Caco-2 (cell line): ENCODE results near the gene DUSP12. TPM values are rescaled to one million over a fixed set of nuclear protein-coding genes. Genes with fewer than 3 reads are reported as not detected.

Source experiments
- BruUV-seq: library from RNA; stranded (reverse); fragments of 400-500 nt; replicated peaks from 2 replicates; lab custom pipeline; 2021; lab: Mats Ljungman, UMichigan
- CTCF ChIA-PET: fragments of 300-600 bp; sonication (Branson Sonifier 250); formaldehyde crosslinking; loops from one replicate; lab custom pipeline; 2022; ENCODE audit warnings: antibody characterized with exemption; lab: Charles Lee
- POLR2A ChIA-PET: fragments of 300-600 bp; sonication (Branson Sonifier 250); formaldehyde crosslinking; loops from one replicate; lab custom pipeline; 2022; ENCODE audit warnings: antibody characterized with exemption; lab: Charles Lee
- DNase-seq, 2 experiments: peaks; one replicate each; pipeline versions ENCODE4 v3.0.0 to v3.0.0-alpha.2; 2020 to 2022
- H3K27me3 ChIP-seq: replicated peaks from 2 replicates; pipeline ENCODE4 v1.6.0; 2011; ENCODE audit warnings: low read length; ENCODE audit not compliant: control insufficient read depth, insufficient read depth
- H3K36me3 ChIP-seq: 2 replicates; pipeline ENCODE4 v1.5.1; 2011; ENCODE audit warnings: low read length; ENCODE audit not compliant: control insufficient read depth, insufficient read depth
- H3K4me1 ChIP-seq: fragments of 250-450 bp; sonication (Bioruptor Pico); 2 replicates; pipeline ENCODE4 v1.5.1; 2020; ENCODE audit warnings: mild to moderate bottlenecking
- H3K4me3 ChIP-seq: 2 replicates; pipeline ENCODE4 v1.5.1; 2011; ENCODE audit warnings: low read depth, mild to moderate bottlenecking, control low read depth, low read length
- H3K9me3 ChIP-seq: fragments of 250-450 bp; sonication (Bioruptor Pico); 2 replicates; pipeline ENCODE4 v1.5.1; 2020; ENCODE audit warnings: mild to moderate bottlenecking, moderate library complexity
- H3K27ac Mint-ChIP-seq: one replicate; pipeline ENCODE4 v1.8.0; 2022; ENCODE audit warnings: mixed read lengths; ENCODE audit not compliant: unreplicated experiment
- H3K27me3 Mint-ChIP-seq: one replicate; pipeline ENCODE4 v1.8.0; 2022; ENCODE audit warnings: mixed read lengths; ENCODE audit not compliant: insufficient read depth, unreplicated experiment
- H3K36me3 Mint-ChIP-seq: one replicate; pipeline ENCODE4 v1.8.0; 2022; ENCODE audit warnings: mild to moderate bottlenecking, mixed read lengths; ENCODE audit not compliant: insufficient read depth, unreplicated experiment
- H3K4me1 Mint-ChIP-seq: one replicate; pipeline ENCODE4 v1.8.0; 2022; ENCODE audit warnings: low read depth, mixed read lengths; ENCODE audit not compliant: unreplicated experiment
- H3K4me3 Mint-ChIP-seq: one replicate; pipeline ENCODE4 v1.8.0; 2022; ENCODE audit warnings: mild to moderate bottlenecking, moderate library complexity, mixed read lengths; ENCODE audit not compliant: unreplicated experiment
- H3K9me3 Mint-ChIP-seq: one replicate; pipeline ENCODE4 v1.8.0; 2022; ENCODE audit warnings: mixed read lengths; ENCODE audit not compliant: unreplicated experiment
- intact Hi-C: fragments of 100-400 bp; cut with micrococcal nuclease; formaldehyde crosslinking; loops from one replicate; pipeline ENCODE4 v1.10.0; 2022; ENCODE audit not compliant: unreplicated experiment
- total RNA-seq: library from RNA; stranded (reverse); gene quantifications from 2 replicates; pipeline ENCODE4 v1.2.3, GENCODE V29; 2022
- TF ChIP-seq, protein P1 (sequence below), 2 experiments: fragments of 200-600 bp in 1 of 2; IDR thresholded peaks; 1 replicate in 1 of 2; 2 replicates in 1 of 2; pipeline versions ENCODE4 v1.5.1 to v1.8.0; 2011 to 2022; ENCODE audit warnings: antibody characterized with exemption in 1 of 2, control low read depth in 1 of 2, inconsistent platforms in 1 of 2, low read depth in 1 of 2, low read length in 1 of 2, mild to moderate bottlenecking in 1 of 2, moderate library complexity in 1 of 2; ENCODE audit not compliant: insufficient read depth in 1 of 2, severe bottlenecking in 1 of 2, unreplicated experiment in 1 of 2

The DUSP12 gene
- total RNA-seq, 1 experiment from 2014 or later = 54.9 TPM

DNA sequence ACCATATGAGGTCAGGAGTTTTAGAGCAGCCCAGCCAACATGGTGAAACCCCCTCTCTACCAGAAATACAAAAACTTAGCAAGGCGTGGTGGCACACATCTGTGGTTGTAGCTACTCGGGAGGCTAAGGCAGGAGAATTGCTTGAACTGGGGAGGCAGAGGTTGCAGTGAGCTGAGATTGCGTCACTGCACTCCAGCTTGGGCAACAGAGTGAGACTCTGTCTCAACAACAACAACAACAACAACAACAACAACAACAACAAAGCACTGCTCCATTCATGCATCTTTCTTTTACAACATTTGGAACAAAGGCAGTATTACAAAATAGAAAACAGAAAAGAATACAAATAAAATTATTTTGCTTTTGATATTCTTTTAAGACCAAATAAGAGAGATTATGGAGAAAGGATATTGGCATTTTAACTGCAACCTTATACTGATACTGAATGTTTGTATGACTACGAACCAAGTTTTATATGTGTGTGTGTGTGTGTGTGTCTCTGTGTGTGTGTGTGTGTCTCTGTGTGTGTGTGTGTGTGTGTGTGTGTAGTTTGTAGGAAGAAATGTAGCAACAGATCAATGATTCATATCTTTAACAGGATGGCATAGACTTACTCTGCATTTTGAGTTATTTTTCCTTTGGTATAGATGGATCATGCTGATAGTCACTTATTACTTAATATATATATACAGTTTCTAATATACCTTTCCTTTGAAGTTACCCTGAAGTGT lies 41.2 kb downstream of the DUSP12 start:
- H3K27ac Mint-ChIP-seq = no peak overlapping the region
- ChIA-PET POLR2A (no interaction called here), CTCF (interaction anchor here (3.1 kb wide), 1 partner anchor 247 kb away, joined by 202 read pairs; no protein-coding TSS in a partner anchor)
- no peaks in the 10 kb centered on the region for H3K4me1 Mint-ChIP-seq
- Histone ChIP-seq H3K27me3 (no peaks in the 10 kb centered on the region), H3K9me3 (no peaks in the 10 kb centered on the region), H3K4me3 (no peak overlapping the region), H3K36me3 (no peaks in the 10 kb centered on the region), H3K4me1 (no peaks in the 10 kb centered on the region)
- no peaks in the 10 kb centered on the region for H3K27me3 Mint-ChIP-seq
- intact Hi-C loops = no loop called here
- peaks cover 24% of the 10 kb centered on the region for H3K36me3 Mint-ChIP-seq
- no peaks in the 10 kb centered on the region for H3K9me3 Mint-ChIP-seq
- DNase-seq = no peak
- no TSS peak for BruUV-seq
- H3K4me3 Mint-ChIP-seq = no peak overlapping the region
- TF ChIP-seq, protein P1, sequence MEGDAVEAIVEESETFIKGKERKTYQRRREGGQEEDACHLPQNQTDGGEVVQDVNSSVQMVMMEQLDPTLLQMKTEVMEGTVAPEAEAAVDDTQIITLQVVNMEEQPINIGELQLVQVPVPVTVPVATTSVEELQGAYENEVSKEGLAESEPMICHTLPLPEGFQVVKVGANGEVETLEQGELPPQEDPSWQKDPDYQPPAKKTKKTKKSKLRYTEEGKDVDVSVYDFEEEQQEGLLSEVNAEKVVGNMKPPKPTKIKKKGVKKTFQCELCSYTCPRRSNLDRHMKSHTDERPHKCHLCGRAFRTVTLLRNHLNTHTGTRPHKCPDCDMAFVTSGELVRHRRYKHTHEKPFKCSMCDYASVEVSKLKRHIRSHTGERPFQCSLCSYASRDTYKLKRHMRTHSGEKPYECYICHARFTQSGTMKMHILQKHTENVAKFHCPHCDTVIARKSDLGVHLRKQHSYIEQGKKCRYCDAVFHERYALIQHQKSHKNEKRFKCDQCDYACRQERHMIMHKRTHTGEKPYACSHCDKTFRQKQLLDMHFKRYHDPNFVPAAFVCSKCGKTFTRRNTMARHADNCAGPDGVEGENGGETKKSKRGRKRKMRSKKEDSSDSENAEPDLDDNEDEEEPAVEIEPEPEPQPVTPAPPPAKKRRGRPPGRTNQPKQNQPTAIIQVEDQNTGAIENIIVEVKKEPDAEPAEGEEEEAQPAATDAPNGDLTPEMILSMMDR (IDR thresholded peaks at IDR 0.05; ENCODE audit: insufficient read depth in 1 of 2, low read depth in 1 of 2, low read length in 1 of 2, severe bottlenecking in 1 of 2, unreplicated experiment in 1 of 2) = no peak

DNA sequence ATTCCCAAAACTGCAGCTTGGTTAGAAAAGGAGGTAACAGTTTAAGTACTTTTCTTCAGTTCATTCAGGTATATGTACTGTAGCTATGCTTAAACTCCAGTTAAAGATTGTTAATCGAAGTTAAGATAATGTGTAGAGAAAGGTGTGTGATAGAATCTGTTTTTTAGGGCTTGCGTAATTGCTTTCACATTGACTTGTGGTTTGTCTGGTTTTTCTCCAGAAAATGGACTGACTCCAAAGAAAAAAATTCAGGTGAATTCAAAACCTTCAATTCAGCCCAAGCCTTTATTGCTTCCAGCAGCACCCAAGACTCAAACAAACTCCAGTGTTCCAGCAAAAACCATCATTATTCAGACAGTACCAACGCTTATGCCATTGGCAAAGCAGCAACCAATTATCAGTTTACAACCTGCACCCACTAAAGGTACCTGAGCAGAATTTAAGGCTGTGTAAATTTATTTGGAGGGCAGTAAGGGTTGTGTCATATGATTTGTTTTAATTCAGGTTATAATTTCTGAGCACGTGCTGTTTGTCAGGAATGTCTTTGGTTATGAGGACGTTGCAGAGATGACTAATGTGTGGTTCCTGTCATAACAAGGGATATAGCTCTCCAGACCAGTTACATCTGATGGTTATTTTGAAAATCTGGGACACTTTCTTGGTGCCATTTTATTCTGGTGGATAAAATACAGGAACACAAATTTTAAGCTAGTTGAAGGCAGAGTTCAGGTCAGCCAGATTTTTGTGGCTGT lies 42.5 kb downstream of the DUSP12 start:
- Mint-ChIP-seq H3K36me3 (peaks cover 14% of the 10 kb centered on the region), H3K9me3 (no peaks in the 10 kb centered on the region), H3K27ac (no peak overlapping the region), H3K4me3 (no peak overlapping the region), H3K4me1 (no peaks in the 10 kb centered on the region), H3K27me3 (no peaks in the 10 kb centered on the region)
- ChIA-PET POLR2A (interaction anchor here (0.6 kb wide), 1 partner anchor 245 kb away, joined by 3 read pairs; no protein-coding TSS in a partner anchor), CTCF (interaction anchor here (0.6 to 3.1 kb wide), 9 partner anchors 9 to 245 kb away, joined by 3 to 202 read pairs (median 4); partner anchors contain the start of gene OLFML2B)
- no peak for DNase-seq
- no peaks in the 10 kb centered on the region for H3K27me3 ChIP-seq
- no peaks in the 10 kb centered on the region for H3K9me3 ChIP-seq
- BruUV-seq = no TSS peak
- TF ChIP-seq, protein P1 (IDR thresholded peaks at IDR 0.05; ENCODE audit: insufficient read depth in 1 of 2, low read depth in 1 of 2, low read length in 1 of 2, severe bottlenecking in 1 of 2, unreplicated experiment in 1 of 2) = no peak
- intact Hi-C loops = loop anchor here (1.0 kb wide), 3 partner anchors 113 to 245 kb away; no protein-coding TSS in a partner anchor
- no peaks in the 10 kb centered on the region for H3K36me3 ChIP-seq
- no peaks in the 10 kb centered on the region for H3K4me1 ChIP-seq
- no peak overlapping the region for H3K4me3 ChIP-seq

DNA sequence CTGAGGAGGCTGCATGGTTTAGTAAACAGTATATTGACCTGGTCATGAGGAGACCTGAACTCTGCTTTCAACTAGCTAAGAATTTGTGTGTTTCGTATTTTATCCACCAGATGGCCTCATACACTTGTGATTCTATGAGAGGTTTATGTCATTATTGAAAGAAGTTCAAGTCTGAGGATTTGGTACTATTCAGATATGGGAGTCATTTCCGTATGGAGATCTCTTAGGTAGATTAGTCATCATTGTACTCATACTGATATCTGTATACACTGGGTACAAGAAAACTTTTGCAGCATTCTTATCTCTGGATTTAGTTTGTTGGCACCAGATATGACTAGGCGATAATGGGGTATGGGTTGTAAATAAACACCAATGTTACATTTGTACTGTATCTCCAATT lies 43.2 kb downstream of the DUSP12 start:
- CTCF ChIA-PET = interaction anchor here (0.6 to 3.1 kb wide), 9 partner anchors 9 to 245 kb away, joined by 3 to 202 read pairs (median 4); partner anchors contain the start of gene OLFML2B
- POLR2A ChIA-PET = interaction anchor here (0.6 kb wide), 1 partner anchor 244 kb away, joined by 3 read pairs; no protein-coding TSS in a partner anchor
- no peaks in the 10 kb centered on the region for H3K4me1 Mint-ChIP-seq
- H3K4me3 Mint-ChIP-seq = no peak overlapping the region
- no peak overlapping the region for H3K27ac Mint-ChIP-seq
- H3K36me3 ChIP-seq = no peaks in the 10 kb centered on the region
- H3K27me3 Mint-ChIP-seq = no peaks in the 10 kb centered on the region
- no peaks in the 10 kb centered on the region for H3K9me3 Mint-ChIP-seq
- H3K36me3 Mint-ChIP-seq = peaks cover 9% of the 10 kb centered on the region
- TF ChIP-seq, protein P1 (IDR thresholded peaks at IDR 0.05; ENCODE audit: insufficient read depth in 1 of 2, low read depth in 1 of 2, low read length in 1 of 2, severe bottlenecking in 1 of 2, unreplicated experiment in 1 of 2) = peak; percentile 34 to 56
- H3K4me3 ChIP-seq = no peak overlapping the region
- H3K4me1 ChIP-seq = no peaks in the 10 kb centered on the region
- H3K9me3 ChIP-seq = no peaks in the 10 kb centered on the region
- no TSS peak for BruUV-seq
- no peaks in the 10 kb centered on the region for H3K27me3 ChIP-seq
- intact Hi-C loops = loop anchor here (1.0 kb wide), 3 partner anchors 113 to 245 kb away; no protein-coding TSS in a partner anchor
- DNase-seq = peak in 1 of 2 experiments; percentile 50
